NCI-H1092 treated with DMSO at 0.1 percent for 48 hours (cell line): ENCODE data around the gene PSG6.
A peak's percentile ranks its signal among the peaks of the same experiment; 100 is the strongest.
"Not testable (repeated sequence)": the region's sequence is repeated elsewhere in the genome, so short reads cannot be mapped to it uniquely, and the experiment has no call there.

Experiments
- DNase-seq: peaks from one replicate; lab custom pipeline; 2025; lab: John Stamatoyannopoulos, UW

The PSG6 gene

GRCh38 chr19:42917634-42918033 lies at the start of gene PSG6:
Gene PSG6 (minus strand): TSS chr19:42917894. CDS start chr19:42917792, 102 bp downstream.
- DNase-seq: not testable (repeated sequence)

GRCh38 chr19:42965176-42965575 lies 47.5 kb upstream of the PSG6 start:
- no peak for DNase-seq

- DNase-seq: no peak
These were observed 43.4 kb upstream of the PSG6 start for GRCh38 chr19:42961119-42961518.

- not testable (repeated sequence) for DNase-seq
These were observed 34.4 kb upstream of the PSG6 start for GRCh38 chr19:42952126-42952525.

- DNase-seq: not testable (repeated sequence)
These were observed 33.8 kb upstream of the PSG6 start for GRCh38 chr19:42951476-42951875.

- no peak for DNase-seq
These were observed 24.6 kb upstream of the PSG6 start for GRCh38 chr19:42942187-42942789.

- not testable (repeated sequence) for DNase-seq
These were observed 19.4 kb upstream of the PSG6 start, which contains the start of gene PSG7 for GRCh38 chr19:42937107-42937506. Gene PSG7 (minus strand): TSS chr19:42937207. CDS start chr19:42937076, 131 bp downstream.

GRCh38 chr19:42934726-42935125 lies 17.0 kb upstream of the PSG6 start:
- not testable (repeated sequence) for DNase-seq

GRCh38 chr19:42934183-42934582 lies 16.5 kb upstream of the PSG6 start:
- DNase-seq: not testable (repeated sequence)

- DNase-seq: not testable (repeated sequence)
These were observed 15.7 kb upstream of the PSG6 start for GRCh38 chr19:42933412-42933811.

- DNase-seq: not testable (repeated sequence)
These were observed 14.9 kb upstream of the PSG6 start for GRCh38 chr19:42932485-42933101.

- not testable (repeated sequence) for DNase-seq
These were observed 12.5 kb upstream of the PSG6 start for GRCh38 chr19:42930214-42930613.

- no peak for DNase-seq
These were observed 11.2 kb upstream of the PSG6 start for GRCh38 chr19:42928896-42929295.

- DNase-seq: no peak
These were observed 9.1 kb upstream of the PSG6 start for GRCh38 chr19:42926781-42927180.

GRCh38 chr19:42923106-42923505 lies 5.4 kb upstream of the PSG6 start:
- DNase-seq: peak; percentile 7

- DNase-seq: not testable (repeated sequence)
These were observed 3.3 kb upstream of the PSG6 start for GRCh38 chr19:42920971-42921370.

- DNase-seq: no peak
These were observed 2.0 kb upstream of the PSG6 start for GRCh38 chr19:42919757-42920079.

- not testable (repeated sequence) for DNase-seq
These were observed 1.5 kb upstream of the PSG6 start for GRCh38 chr19:42919070-42919756.

- not testable (repeated sequence) for DNase-seq
These were observed 829 bp upstream of the PSG6 start for GRCh38 chr19:42918377-42919069.

- not testable (repeated sequence) for DNase-seq
These were observed 763 bp downstream of the PSG6 start for GRCh38 chr19:42916931-42917330.

GRCh38 chr19:42913516-42913915 lies 4.2 kb downstream of the PSG6 start:
- DNase-seq: not testable (repeated sequence)

GRCh38 chr19:42912941-42913340 lies 4.8 kb downstream of the PSG6 start:
- DNase-seq: not testable (repeated sequence)
